WTC11 (cell line): ENCODE measurements around the gene SORCS2.

Experiments used
- JUN ChIP-seq: sonication (generic); formaldehyde crosslinking; IDR thresholded peaks from 2 replicates; pipeline ENCODE4 v1.8.0; 2023; ENCODE audit warnings: mild to moderate bottlenecking, missing genetic modification reagents
- NR3C1 ChIP-seq: sonication (generic); formaldehyde crosslinking; conservative IDR thresholded peaks from 2 replicates; pipeline ENCODE4 v1.8.1; 2023; ENCODE audit warnings: low read depth, mild to moderate bottlenecking, missing genetic modification reagents
- SP1 ChIP-seq: sonication (generic); formaldehyde crosslinking; conservative IDR thresholded peaks from 2 replicates; pipeline ENCODE4 v1.8.1; 2022; ENCODE audit warnings: missing genetic modification reagents
- TF ChIP-seq, protein P1 (sequence below): fragments of 200-600 bp; IDR thresholded peaks from 2 replicates; pipeline ENCODE4 v1.8.0; 2022; ENCODE audit warnings: antibody characterized with exemption
- TF ChIP-seq, protein P2 (sequence below): sonication (generic); formaldehyde crosslinking; IDR thresholded peaks from 2 replicates; pipeline ENCODE4 v1.8.1; 2023; ENCODE audit warnings: mild to moderate bottlenecking, missing genetic modification reagents

DNA sequence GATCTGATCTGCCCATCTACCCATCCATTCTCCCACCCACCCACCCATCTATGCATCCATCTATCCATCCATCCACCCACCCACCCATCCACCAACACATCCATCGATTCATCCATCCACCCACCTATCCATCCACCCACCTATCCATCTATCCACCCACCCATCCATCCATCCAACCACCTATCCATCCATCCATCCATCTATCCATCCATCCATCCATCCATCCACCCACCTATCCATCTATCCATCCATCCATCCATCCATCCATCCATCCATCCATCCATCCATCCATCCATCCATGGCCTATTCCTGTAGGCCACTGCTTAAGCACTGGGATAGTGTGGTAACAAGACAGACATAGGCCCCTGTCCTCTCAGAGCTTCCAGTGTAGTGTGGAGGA, 69.8 kb downstream of the SORCS2 start:
- TF ChIP-seq, protein P1, sequence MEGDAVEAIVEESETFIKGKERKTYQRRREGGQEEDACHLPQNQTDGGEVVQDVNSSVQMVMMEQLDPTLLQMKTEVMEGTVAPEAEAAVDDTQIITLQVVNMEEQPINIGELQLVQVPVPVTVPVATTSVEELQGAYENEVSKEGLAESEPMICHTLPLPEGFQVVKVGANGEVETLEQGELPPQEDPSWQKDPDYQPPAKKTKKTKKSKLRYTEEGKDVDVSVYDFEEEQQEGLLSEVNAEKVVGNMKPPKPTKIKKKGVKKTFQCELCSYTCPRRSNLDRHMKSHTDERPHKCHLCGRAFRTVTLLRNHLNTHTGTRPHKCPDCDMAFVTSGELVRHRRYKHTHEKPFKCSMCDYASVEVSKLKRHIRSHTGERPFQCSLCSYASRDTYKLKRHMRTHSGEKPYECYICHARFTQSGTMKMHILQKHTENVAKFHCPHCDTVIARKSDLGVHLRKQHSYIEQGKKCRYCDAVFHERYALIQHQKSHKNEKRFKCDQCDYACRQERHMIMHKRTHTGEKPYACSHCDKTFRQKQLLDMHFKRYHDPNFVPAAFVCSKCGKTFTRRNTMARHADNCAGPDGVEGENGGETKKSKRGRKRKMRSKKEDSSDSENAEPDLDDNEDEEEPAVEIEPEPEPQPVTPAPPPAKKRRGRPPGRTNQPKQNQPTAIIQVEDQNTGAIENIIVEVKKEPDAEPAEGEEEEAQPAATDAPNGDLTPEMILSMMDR, result no peak
- TF ChIP-seq JUN (CRISPR knock-in tag) (no peak), SP1 (CRISPR knock-in tag) (no peak), NR3C1 (CRISPR knock-in tag) (no peak)
- TF ChIP-seq, protein P2, sequence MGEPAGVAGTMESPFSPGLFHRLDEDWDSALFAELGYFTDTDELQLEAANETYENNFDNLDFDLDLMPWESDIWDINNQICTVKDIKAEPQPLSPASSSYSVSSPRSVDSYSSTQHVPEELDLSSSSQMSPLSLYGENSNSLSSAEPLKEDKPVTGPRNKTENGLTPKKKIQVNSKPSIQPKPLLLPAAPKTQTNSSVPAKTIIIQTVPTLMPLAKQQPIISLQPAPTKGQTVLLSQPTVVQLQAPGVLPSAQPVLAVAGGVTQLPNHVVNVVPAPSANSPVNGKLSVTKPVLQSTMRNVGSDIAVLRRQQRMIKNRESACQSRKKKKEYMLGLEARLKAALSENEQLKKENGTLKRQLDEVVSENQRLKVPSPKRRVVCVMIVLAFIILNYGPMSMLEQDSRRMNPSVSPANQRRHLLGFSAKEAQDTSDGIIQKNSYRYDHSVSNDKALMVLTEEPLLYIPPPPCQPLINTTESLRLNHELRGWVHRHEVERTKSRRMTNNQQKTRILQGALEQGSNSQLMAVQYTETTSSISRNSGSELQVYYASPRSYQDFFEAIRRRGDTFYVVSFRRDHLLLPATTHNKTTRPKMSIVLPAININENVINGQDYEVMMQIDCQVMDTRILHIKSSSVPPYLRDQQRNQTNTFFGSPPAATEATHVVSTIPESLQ (CRISPR knock-in tag), result no peak
